ENCODE results near the gene SMAGP.

GRCh38 chr12:51229116-51229809 is 41.0 kb downstream of the SMAGP start:
- TF ChIP-seq, protein P1, sequence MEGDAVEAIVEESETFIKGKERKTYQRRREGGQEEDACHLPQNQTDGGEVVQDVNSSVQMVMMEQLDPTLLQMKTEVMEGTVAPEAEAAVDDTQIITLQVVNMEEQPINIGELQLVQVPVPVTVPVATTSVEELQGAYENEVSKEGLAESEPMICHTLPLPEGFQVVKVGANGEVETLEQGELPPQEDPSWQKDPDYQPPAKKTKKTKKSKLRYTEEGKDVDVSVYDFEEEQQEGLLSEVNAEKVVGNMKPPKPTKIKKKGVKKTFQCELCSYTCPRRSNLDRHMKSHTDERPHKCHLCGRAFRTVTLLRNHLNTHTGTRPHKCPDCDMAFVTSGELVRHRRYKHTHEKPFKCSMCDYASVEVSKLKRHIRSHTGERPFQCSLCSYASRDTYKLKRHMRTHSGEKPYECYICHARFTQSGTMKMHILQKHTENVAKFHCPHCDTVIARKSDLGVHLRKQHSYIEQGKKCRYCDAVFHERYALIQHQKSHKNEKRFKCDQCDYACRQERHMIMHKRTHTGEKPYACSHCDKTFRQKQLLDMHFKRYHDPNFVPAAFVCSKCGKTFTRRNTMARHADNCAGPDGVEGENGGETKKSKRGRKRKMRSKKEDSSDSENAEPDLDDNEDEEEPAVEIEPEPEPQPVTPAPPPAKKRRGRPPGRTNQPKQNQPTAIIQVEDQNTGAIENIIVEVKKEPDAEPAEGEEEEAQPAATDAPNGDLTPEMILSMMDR (conservative IDR thresholded peaks at IDR 0.05 in 1 of 2, IDR thresholded peaks at IDR 0.05 in 1 of 2; ENCODE audit: extremely low read depth in 1 of 2, insufficient read depth in 1 of 2, low read depth in 1 of 2, low read length in 2 of 2): no peak
- no peak for TF ChIP-seq EZH2 (IDR thresholded peaks at IDR 0.05; ENCODE audit: borderline replicate concordance, low read length)
